Measurements from ENCODE around the gene TMEM131. TPM values are rescaled to one million over a fixed set of nuclear protein-coding genes. Genes with fewer than 3 reads are reported as not detected.
A peak's percentile ranks its signal among the peaks of the same experiment; 100 is the strongest.

TMEM131 gene
- total and polyA plus RNA-seq, 12 donors = 8.2 to 34.3 (median 30.0) TPM

DNA sequence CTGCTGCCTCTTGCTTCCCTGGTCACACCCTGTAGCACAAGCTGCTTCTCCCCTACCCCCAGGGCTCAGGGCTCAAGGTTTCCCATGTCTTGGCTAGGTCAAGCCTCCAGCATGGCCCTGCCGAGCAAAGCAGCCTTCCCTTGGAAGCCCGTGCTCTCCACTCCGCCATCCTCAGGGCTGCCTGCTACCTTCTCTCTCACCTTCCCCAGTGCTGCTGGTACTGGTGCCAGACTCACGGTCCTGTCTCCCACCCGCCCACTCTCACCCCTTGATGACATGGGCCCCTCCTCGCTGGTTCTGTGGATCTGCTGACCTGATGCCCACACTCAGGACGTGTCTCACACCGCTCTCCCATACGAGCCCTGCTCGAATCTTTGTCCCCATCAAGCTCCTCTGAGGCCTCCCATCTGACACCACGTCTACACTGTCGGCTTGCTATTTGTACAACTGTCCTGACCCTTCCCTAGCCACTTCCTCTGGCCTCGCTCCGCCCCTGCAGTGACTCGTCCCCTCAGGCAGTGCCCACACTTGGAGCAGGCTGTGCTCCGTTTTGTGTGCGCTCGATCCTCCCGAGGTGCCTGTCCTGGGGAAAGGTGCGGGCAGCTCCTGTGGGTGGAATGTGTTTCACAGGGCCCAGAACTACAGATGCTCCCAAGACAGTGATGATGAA, 232.4 kb downstream of the TMEM131 start:
- TF ChIP-seq, protein P1, sequence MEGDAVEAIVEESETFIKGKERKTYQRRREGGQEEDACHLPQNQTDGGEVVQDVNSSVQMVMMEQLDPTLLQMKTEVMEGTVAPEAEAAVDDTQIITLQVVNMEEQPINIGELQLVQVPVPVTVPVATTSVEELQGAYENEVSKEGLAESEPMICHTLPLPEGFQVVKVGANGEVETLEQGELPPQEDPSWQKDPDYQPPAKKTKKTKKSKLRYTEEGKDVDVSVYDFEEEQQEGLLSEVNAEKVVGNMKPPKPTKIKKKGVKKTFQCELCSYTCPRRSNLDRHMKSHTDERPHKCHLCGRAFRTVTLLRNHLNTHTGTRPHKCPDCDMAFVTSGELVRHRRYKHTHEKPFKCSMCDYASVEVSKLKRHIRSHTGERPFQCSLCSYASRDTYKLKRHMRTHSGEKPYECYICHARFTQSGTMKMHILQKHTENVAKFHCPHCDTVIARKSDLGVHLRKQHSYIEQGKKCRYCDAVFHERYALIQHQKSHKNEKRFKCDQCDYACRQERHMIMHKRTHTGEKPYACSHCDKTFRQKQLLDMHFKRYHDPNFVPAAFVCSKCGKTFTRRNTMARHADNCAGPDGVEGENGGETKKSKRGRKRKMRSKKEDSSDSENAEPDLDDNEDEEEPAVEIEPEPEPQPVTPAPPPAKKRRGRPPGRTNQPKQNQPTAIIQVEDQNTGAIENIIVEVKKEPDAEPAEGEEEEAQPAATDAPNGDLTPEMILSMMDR (IDR thresholded peaks at IDR 0.05) = no peak
- Histone ChIP-seq H3K27me3 (no peaks in the 10 kb centered on the region), H3K4me3 (no peak overlapping the region), H3K36me3 (peaks cover 0 to 92% (median 37%) of the 10 kb centered on the region in 9 donors), H3K9me3 (no peaks in the 10 kb centered on the region), H3K27ac (no peak overlapping the region), H3K4me1 (peaks cover 2 to 66% (median 42%) of the 10 kb centered on the region in 9 donors)
- peak in 1 of 8 donors; percentile 15 for ATAC-seq
- WGBS, 2 donors = 90 to 92% methylated on average over 20 of the region's 20 CpGs
- intact Hi-C loops (cut with DNase I) = no loop called here
- no peak for DNase-seq

DNA sequence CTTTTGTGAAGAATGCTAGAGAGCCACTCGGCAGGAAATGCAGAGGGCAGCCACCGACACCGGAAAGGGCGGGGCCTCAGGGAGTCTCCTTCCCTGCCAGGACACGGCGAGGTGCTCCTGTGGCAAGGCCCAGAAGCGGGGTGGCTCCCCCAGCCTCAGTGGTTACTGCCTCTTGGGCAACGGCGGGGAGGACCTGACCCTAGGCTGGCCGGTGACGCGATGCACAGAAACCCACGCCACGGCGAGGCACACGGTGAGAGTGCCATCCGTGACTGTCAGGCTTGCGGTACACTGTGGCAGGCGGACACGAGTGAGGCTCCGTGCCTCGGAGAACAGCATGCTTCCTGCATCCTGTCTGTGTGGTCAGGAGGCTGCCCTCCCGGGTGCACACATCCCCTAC, 234.6 kb downstream of the TMEM131 start:
- ATAC-seq = peak in 3 of 8 donors; percentile 27 to 36 (median 32)
- intact Hi-C loops (cut with DNase I) = no loop called here
- WGBS, 2 donors = 75 to 83% methylated on average over 23 of the region's 23 CpGs

DNA sequence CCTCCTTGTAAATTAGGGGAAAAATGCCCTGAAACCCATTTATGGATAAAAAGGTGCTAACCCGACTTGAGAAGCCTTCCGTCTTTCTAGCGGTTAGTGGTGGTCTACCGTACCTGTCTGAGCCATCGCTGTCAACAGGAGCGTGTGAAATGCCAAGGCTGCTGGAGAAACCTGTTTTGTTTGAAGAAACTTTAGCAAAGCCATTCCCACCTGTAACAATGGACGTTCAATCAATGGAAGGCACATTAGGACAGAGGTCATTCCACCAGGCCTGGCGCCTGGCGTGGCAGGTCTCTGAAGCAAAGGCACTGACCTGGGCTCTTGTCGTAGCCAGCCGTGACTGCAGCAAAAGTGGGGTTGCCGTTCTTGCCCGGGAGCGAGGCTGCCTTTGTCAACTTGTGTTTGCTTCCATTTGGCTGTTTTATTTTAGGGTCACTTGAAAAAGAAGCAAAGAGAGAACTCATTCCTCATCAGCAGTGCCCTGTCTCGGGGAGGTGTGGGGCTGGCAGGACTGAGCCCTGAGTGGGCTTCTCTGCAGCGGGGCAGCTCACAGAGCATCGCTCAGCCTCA, 235.2 kb downstream of the TMEM131 start:
- Histone ChIP-seq H3K27me3 (no peaks in the 10 kb centered on the region), H3K4me3 (no peak overlapping the region), H3K4me1 (peaks cover 0 to 50% (median 26%) of the 10 kb centered on the region in 9 donors), H3K27ac (peak overlapping the region in 1 of 10 donors; percentile 60), H3K36me3 (peaks cover 0 to 100% (median 48%) of the 10 kb centered on the region in 9 donors), H3K9me3 (no peaks in the 10 kb centered on the region)
- intact Hi-C loops (cut with DNase I) = no loop called here
- no peak for ATAC-seq
- WGBS, 2 donors = 96 to 97% methylated on average over 17 of the region's 17 CpGs
- DNase-seq = no peak
- TF ChIP-seq, protein P1 (IDR thresholded peaks at IDR 0.05) = no peak

More for the DNA sequence above, 234.6 kb downstream of the TMEM131 start:
- Histone ChIP-seq H3K27me3 (no peaks in the 10 kb centered on the region), H3K27ac (peak overlapping the region in 3 of 10 donors; percentile 7 to 60 (median 35)), H3K9me3 (no peaks in the 10 kb centered on the region), H3K36me3 (peaks cover 0 to 100% (median 49%) of the 10 kb centered on the region in 9 donors), H3K4me1 (peaks cover 2 to 49% (median 32%) of the 10 kb centered on the region in 9 donors), H3K4me3 (no peak overlapping the region)
- TF ChIP-seq, protein P1 (IDR thresholded peaks at IDR 0.05) = no peak
- peak in 1 of 2 donors; percentile 18 for DNase-seq

DNA sequence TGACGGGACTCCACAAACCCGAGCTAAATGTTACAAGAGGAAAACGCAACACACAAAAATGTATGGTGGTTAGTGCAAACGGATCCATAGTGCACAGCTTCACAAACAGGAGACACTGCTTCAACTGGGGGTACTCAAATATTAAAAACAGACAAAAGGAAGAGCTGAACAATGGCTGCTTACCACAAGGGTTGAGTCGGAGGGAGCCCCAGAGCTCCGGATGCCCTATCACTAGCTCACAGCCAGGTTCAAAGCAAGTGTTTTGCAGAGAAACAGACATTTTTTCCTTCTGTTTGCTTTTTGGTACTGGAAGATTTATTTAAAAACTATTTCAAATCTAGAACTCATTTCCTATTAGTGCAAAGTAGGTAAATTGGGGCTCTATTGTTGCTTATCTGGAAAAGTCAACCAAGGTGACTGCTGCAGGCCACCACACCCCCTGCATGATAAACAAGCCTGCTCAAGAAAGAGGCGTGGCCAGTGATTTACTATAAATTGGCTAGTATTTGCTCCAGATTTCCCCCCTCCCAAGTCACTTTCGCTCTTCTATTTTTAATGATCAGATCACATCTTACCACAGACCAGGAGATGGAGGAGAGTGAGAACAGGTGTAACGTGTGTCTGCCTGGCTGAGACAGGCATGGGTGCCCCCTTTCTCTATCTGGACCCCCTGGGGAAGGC, 235.9 kb downstream of the TMEM131 start:
- Histone ChIP-seq H3K36me3 (peaks cover 0 to 99% (median 41%) of the 10 kb centered on the region in 9 donors), H3K4me1 (peaks cover 2 to 51% (median 28%) of the 10 kb centered on the region in 9 donors), H3K4me3 (no peak overlapping the region), H3K9me3 (no peaks in the 10 kb centered on the region), H3K27ac (peak overlapping the region in 5 of 10 donors; percentile 20 to 62 (median 43)), H3K27me3 (no peaks in the 10 kb centered on the region)
- DNase-seq (no peak), ATAC-seq (no peak)
- TF ChIP-seq, protein P1 (IDR thresholded peaks at IDR 0.05) = no peak
- intact Hi-C loops (cut with DNase I) = no loop called here
- WGBS, 2 donors = 85% methylated on average over 9 of the region's 9 CpGs

All from heart right ventricle (tissue), 16 donors.